ENCODE measurements around the gene CCDC73.

- TF ChIP-seq ARID4B (CRISPR knock-in tag; IDR thresholded peaks at IDR 0.05; ENCODE audit: borderline replicate concordance) (no peak), CTCF (IDR thresholded peaks at IDR 0.05) (no peak), KAT7 (CRISPR knock-in tag; IDR thresholded peaks at IDR 0.05; ENCODE audit: borderline replicate concordance) (no peak), SOX15 (CRISPR knock-in tag; IDR thresholded peaks at IDR 0.05) (no peak), FOXP4 (CRISPR knock-in tag; IDR thresholded peaks at IDR 0.05) (no peak)
- TF ChIP-seq, protein P1, sequence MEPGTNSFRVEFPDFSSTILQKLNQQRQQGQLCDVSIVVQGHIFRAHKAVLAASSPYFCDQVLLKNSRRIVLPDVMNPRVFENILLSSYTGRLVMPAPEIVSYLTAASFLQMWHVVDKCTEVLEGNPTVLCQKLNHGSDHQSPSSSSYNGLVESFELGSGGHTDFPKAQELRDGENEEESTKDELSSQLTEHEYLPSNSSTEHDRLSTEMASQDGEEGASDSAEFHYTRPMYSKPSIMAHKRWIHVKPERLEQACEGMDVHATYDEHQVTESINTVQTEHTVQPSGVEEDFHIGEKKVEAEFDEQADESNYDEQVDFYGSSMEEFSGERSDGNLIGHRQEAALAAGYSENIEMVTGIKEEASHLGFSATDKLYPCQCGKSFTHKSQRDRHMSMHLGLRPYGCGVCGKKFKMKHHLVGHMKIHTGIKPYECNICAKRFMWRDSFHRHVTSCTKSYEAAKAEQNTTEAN (CRISPR knock-in tag; IDR thresholded peaks at IDR 0.05): no peak
Measured at GRCh38 chr11:32615422-32615821, 179.0 kb downstream of the CCDC73 start.
